ENCODE data around the gene FARS2. TPM values are rescaled to one million over a fixed set of nuclear protein-coding genes. Genes with fewer than 3 reads are reported as not detected.

The FARS2 gene
- total and polyA plus RNA-seq, 9 of the 15 experiments (the other 6 are each of a cell fraction or from before 2014, with no cell fraction given), result 16.5 to 62.2 (median 27.0) TPM

GRCh38 chr6:5562277-5562676, 301.0 kb downstream of the FARS2 start:
- BruUV-seq (replicated peaks), result no TSS peak
- no peak overlapping the region for H2AFZ ChIP-seq (ENCODE audit: low read depth, low read length)
- FAIRE-seq, result no peak
- no peaks in the 10 kb centered on the region for H4K20me1 ChIP-seq (replicated peaks; ENCODE audit: control insufficient read depth, insufficient read depth, low read length)
- no peak for DNase-seq (ENCODE audit: extremely low read depth in 1 of 4, low spot score in 3 of 4)
- ChIA-PET CTCF (ENCODE audit: low intra/inter-chr PET ratio) (no interaction called here), POLR2A (interaction anchor here (1.7 kb wide), 1 partner anchor 10 kb away, joined by 3 read pairs; no protein-coding TSS in a partner anchor)
- H3K4me2 ChIP-seq (ENCODE audit: insufficient read depth, low read length), result no peak overlapping the region
- H3K4me1 ChIP-seq (replicated peaks in 1 of 2; ENCODE audit: control insufficient read depth in 2 of 2, insufficient read depth in 2 of 2, low read length in 2 of 2), result no peaks in the 10 kb centered on the region; a peak in 1 of 5 replicates
- no peak overlapping the region for H3K27ac ChIP-seq (ENCODE audit: extremely low read depth, low read depth, low read length)
- H3K9me3 ChIP-seq (replicated peaks; ENCODE audit: control insufficient read depth, insufficient read depth, low read depth, low read length), result no peaks in the 10 kb centered on the region
- WGBS (ENCODE audit: insufficient coverage, low coverage, missing lambda C conversion rate), result 26% methylated on average over 3 of the region's 3 CpGs
- no peak for ATAC-seq
- no peaks in the 10 kb centered on the region for H3K9me1 ChIP-seq (ENCODE audit: control insufficient read depth, insufficient read depth, low read length)
- no peaks in the 10 kb centered on the region for H3K36me3 ChIP-seq (ENCODE audit: control insufficient read depth, insufficient read depth, low read length)
- in situ Hi-C loops (cut with MboI), result no loop called here
- no peaks in the 10 kb centered on the region for H3K79me2 ChIP-seq (ENCODE audit: control insufficient read depth, insufficient read depth, low read length)
- H3K9ac ChIP-seq (ENCODE audit: insufficient read depth in 1 of 2, low read depth in 2 of 2, low read length in 2 of 2), result no peak overlapping the region
- no peaks in the 10 kb centered on the region for H3K27me3 ChIP-seq (ENCODE audit: control insufficient read depth in 2 of 2, insufficient read depth in 2 of 2, low read length in 2 of 2)
- intact Hi-C loops (cut with micrococcal nuclease), result no loop called here
- H3K4me3 ChIP-seq, result no peak overlapping the region
- TF ChIP-seq FOXJ3 (CRISPR knock-in tag; IDR thresholded peaks at IDR 0.05), result no peak
- no peak for TF ChIP-seq ZNF311 (CRISPR knock-in tag; IDR thresholded peaks at IDR 0.05)
- no peak for TF ChIP-seq SNRNP70 (optimal IDR thresholded peaks at IDR 0.05; ENCODE audit: low read depth, low read length)
- no peak for TF ChIP-seq BHLHE40 (IDR thresholded peaks at IDR 0.05; ENCODE audit: low read length)
- no peak for TF ChIP-seq NFE2L1 (tag; IDR thresholded peaks at IDR 0.05; ENCODE audit: borderline replicate concordance, low read depth)
- no peak for TF ChIP-seq TARDBP (IDR thresholded peaks at IDR 0.05)
- no peak for TF ChIP-seq FUS (optimal IDR thresholded peaks at IDR 0.05; ENCODE audit: low read depth, low read length)
- no peak for TF ChIP-seq RCOR1 (IDR thresholded peaks at IDR 0.05; ENCODE audit: borderline replicate concordance in 1 of 2, low read depth in 2 of 2, low read length in 2 of 2)
- no peak for TF ChIP-seq EHMT2 (IDR thresholded peaks at IDR 0.05)
- TF ChIP-seq ZNF449 (CRISPR knock-in tag; IDR thresholded peaks at IDR 0.05), result no peak
- TF ChIP-seq CREB3L1 (IDR thresholded peaks at IDR 0.05; ENCODE audit: borderline replicate concordance, low read depth), result no peak
- TF ChIP-seq ARID1B (IDR thresholded peaks at IDR 0.05), result no peak
- no peak for TF ChIP-seq CSDE1 (IDR thresholded peaks at IDR 0.05)
- TF ChIP-seq BDP1 (IDR thresholded peaks at IDR 0.05; ENCODE audit: insufficient read depth, insufficient read length), result no peak
- TF ChIP-seq ZNF445 (CRISPR knock-in tag; IDR thresholded peaks at IDR 0.05; ENCODE audit: low read depth), result no peak
- no peak for TF ChIP-seq CCAR2 (IDR thresholded peaks at IDR 0.05; ENCODE audit: low read depth, low read length)
- TF ChIP-seq, protein P1, sequence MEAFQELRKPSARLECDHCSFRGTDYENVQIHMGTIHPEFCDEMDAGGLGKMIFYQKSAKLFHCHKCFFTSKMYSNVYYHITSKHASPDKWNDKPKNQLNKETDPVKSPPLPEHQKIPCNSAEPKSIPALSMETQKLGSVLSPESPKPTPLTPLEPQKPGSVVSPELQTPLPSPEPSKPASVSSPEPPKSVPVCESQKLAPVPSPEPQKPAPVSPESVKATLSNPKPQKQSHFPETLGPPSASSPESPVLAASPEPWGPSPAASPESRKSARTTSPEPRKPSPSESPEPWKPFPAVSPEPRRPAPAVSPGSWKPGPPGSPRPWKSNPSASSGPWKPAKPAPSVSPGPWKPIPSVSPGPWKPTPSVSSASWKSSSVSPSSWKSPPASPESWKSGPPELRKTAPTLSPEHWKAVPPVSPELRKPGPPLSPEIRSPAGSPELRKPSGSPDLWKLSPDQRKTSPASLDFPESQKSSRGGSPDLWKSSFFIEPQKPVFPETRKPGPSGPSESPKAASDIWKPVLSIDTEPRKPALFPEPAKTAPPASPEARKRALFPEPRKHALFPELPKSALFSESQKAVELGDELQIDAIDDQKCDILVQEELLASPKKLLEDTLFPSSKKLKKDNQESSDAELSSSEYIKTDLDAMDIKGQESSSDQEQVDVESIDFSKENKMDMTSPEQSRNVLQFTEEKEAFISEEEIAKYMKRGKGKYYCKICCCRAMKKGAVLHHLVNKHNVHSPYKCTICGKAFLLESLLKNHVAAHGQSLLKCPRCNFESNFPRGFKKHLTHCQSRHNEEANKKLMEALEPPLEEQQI (IDR thresholded peaks at IDR 0.05), result no peak
- TF ChIP-seq ZNF644 (tag; IDR thresholded peaks at IDR 0.05; ENCODE audit: low read depth), result no peak
- TF ChIP-seq RNF2 (IDR thresholded peaks at IDR 0.05), result no peak
